GM12878 (cell line): ENCODE measurements around the gene CARD14. TPM values are rescaled to one million over a fixed set of nuclear protein-coding genes. Genes with fewer than 3 reads are reported as not detected.

ENCODE experiments used
- ATAC-seq: fragments of 200-7000 bp; cut with Tn5 transposase; 3 replicates; pipeline ENCODE4 v1.9.1; 2020; ENCODE audit warnings: mild to moderate bottlenecking, moderate library complexity
- BruUV-seq: library from RNA; stranded (reverse); fragments of 400-500 nt; replicated peaks from 2 replicates; lab custom pipeline; 2021; lab: Mats Ljungman, UMichigan
- CTCF ChIA-PET: fragments of 300-600 bp; sonication (Branson Sonifier 250); formaldehyde crosslinking; extraction: SDS; loops from one replicate; lab custom pipeline; 2021; ENCODE audit warnings: inconsistent platforms; lab: Yijun Ruan, JAX
- POLR2A ChIA-PET: fragments of 350-600 bp; formaldehyde crosslinking; extraction: SDS; loops from one replicate; lab custom pipeline; 2021; ENCODE audit warnings: inconsistent platforms; lab: Charles Lee
- RAD21 ChIA-PET: fragments of 300-600 bp; sonication (Branson Sonifier 250); formaldehyde crosslinking; loops from one replicate; lab custom pipeline; 2023; ENCODE audit warnings: antibody characterized with exemption; ENCODE audit not compliant: unreplicated experiment; lab: Charles Lee
- SMC1A ChIA-PET: fragments of 300-600 bp; sonication (Branson Sonifier 250); formaldehyde crosslinking; loops from one replicate; lab custom pipeline; 2023; ENCODE audit not compliant: unreplicated experiment, uncharacterized antibody; lab: Charles Lee
- DNase-seq: peaks from one replicate; pipeline ENCODE4 v3.0.0-alpha.2; 2011; ENCODE audit warnings: low read depth, low spot score
- FAIRE-seq: peaks from 3 replicates; lab custom pipeline; 2011; peaks lifted over from hg19 to GRCh38; lab: Jason Lieb, UNC
- H2AFZ ChIP-seq: 2 replicates; pipeline ENCODE4 v1.6.0; 2011; ENCODE audit warnings: low read depth, low read length, control low read depth; ENCODE audit not compliant: control insufficient read depth
- H3K27ac ChIP-seq: 2 replicates; pipeline ENCODE4 v1.5.1; 2011; ENCODE audit warnings: control low read depth; ENCODE audit not compliant: control insufficient read depth, insufficient read depth
- H3K27me3 ChIP-seq, 2 experiments: replicated peaks in 1 of 2; 2 replicates each; pipeline versions ENCODE4 v1.6.0 to v1.6.1; 2011; ENCODE audit warnings: low read length in 1 of 2; ENCODE audit not compliant: control insufficient read depth in 2 of 2, insufficient read depth in 2 of 2
- H3K36me3 ChIP-seq, 2 experiments: 2 replicates each; pipeline ENCODE4 v1.5.1; 2011; ENCODE audit warnings: low read length in 1 of 2; ENCODE audit not compliant: control insufficient read depth in 2 of 2, insufficient read depth in 2 of 2
- H3K4me1 ChIP-seq: 2 replicates; pipeline ENCODE4 v1.6.1; 2011; ENCODE audit warnings: mild to moderate bottlenecking, low read length, moderate library complexity, mixed read lengths; ENCODE audit not compliant: control insufficient read depth, insufficient read depth
- H3K4me2 ChIP-seq: 2 replicates; pipeline ENCODE4 v1.6.0; 2011; ENCODE audit warnings: control low read depth; ENCODE audit not compliant: control insufficient read depth, insufficient read depth
- H3K4me3 ChIP-seq: fragments of 200-600 bp; sonication (generic); 2 replicates; pipeline ENCODE4 v1.5.1; 2016
- H3K79me2 ChIP-seq: 2 replicates; pipeline ENCODE4 v1.6.0; 2011; ENCODE audit warnings: low read length; ENCODE audit not compliant: control insufficient read depth, insufficient read depth
- H3K9ac ChIP-seq: 2 replicates; pipeline ENCODE4 v1.8.0; 2011; ENCODE audit warnings: low read length, control low read depth, mixed read lengths; ENCODE audit not compliant: control insufficient read depth, insufficient read depth
- H3K9me3 ChIP-seq: replicated peaks from 3 replicates; pipeline ENCODE4 v1.5.1; 2011; ENCODE audit warnings: mild to moderate bottlenecking, low read length; ENCODE audit not compliant: control insufficient read depth, insufficient read depth
- H4K20me1 ChIP-seq: 2 replicates; pipeline ENCODE4 v1.6.0; 2011; ENCODE audit not compliant: control insufficient read depth, insufficient read depth
- CBX5 ChIP-seq: sonication (generic); IDR thresholded peaks from 2 replicates; pipeline ENCODE4 v1.6.1; 2016; ENCODE audit warnings: low read depth, moderate library complexity, mild to moderate bottlenecking, inconsistent platforms
- GATAD2B ChIP-seq: fragments of 450-650 bp; conservative IDR thresholded peaks from 2 replicates; pipeline ENCODE4 v1.6.1; 2017; ENCODE audit warnings: low read depth, mild to moderate bottlenecking, moderate library complexity
- IKZF1 ChIP-seq: fragments of 450-650 bp; conservative IDR thresholded peaks from 2 replicates; pipeline ENCODE4 v1.6.1; 2017; ENCODE audit warnings: antibody characterized with exemption, mild to moderate bottlenecking
- JUNB ChIP-seq: IDR thresholded peaks from 2 replicates; pipeline ENCODE4 v1.6.1; 2016; ENCODE audit warnings: antibody characterized with exemption, mild to moderate bottlenecking
- NRF1 ChIP-seq: conservative IDR thresholded peaks from 2 replicates; pipeline ENCODE4 v1.6.1; 2011; ENCODE audit warnings: mild to moderate bottlenecking, low read depth, low read length, improper control_type of control experiment
- PAX8 ChIP-seq: fragments of 450-650 bp; IDR thresholded peaks from 2 replicates; pipeline ENCODE4 v1.6.1; 2017; ENCODE audit warnings: mild to moderate bottlenecking, moderate library complexity
- PRDM15 ChIP-seq: fragments of 450-650 bp; formaldehyde crosslinking; IDR thresholded peaks from 2 replicates; pipeline ENCODE4 v1.4.0; 2020; ENCODE audit warnings: mild to moderate bottlenecking, moderate library complexity
- RUNX3 ChIP-seq: IDR thresholded peaks from 2 replicates; pipeline ENCODE4 v1.6.1; 2012; ENCODE audit warnings: low read length, inconsistent platforms
- SIN3A ChIP-seq: IDR thresholded peaks from 2 replicates; pipeline ENCODE4 v1.6.1; 2012; ENCODE audit warnings: low read depth, low read length, improper control_type of control experiment
- SP1 ChIP-seq: IDR thresholded peaks from one replicate; pipeline ENCODE4 v1.6.1; 2011; ENCODE audit warnings: low read depth, low read length
- TBL1XR1 ChIP-seq: IDR thresholded peaks from 2 replicates; pipeline ENCODE4 v1.6.1; 2012; ENCODE audit warnings: low read depth, low read length, improper control_type of control experiment
- ZBTB33 ChIP-seq: fragments of 450-650 bp; IDR thresholded peaks from 2 replicates; pipeline ENCODE4 v1.6.1; 2017; ENCODE audit warnings: mild to moderate bottlenecking
- WGBS: methylation state at CpG from one replicate; pipeline ENCODE4 v1.1.6; 2016; ENCODE audit warnings: low lambda C conversion rate; ENCODE audit not compliant: insufficient replicate concordance, insufficient coverage; ENCODE audit errors: missing lambda C conversion rate; 5-methylcytosine and 5-hydroxymethylcytosine counted together
- in situ Hi-C: fragments of 300-500 bp; cut with MboI; formaldehyde crosslinking; loops from 9 replicates; pipeline ENCODE4 v1.14.3; 2018; ENCODE audit warnings: mixed read lengths
- intact Hi-C: fragments of 100-400 bp; cut with micrococcal nuclease; formaldehyde crosslinking; loops from one replicate; pipeline ENCODE4 v1.14.2; 2022; ENCODE audit not compliant: unreplicated experiment
- polyA plus RNA-seq, 11 experiments: library from polyadenylated mRNA; depleted of rRNA in 4 of 11; unstranded in 6 of 11; stranded (reverse) in 5 of 11; fragments of >200 nt; fragmentation: Nextera tagmentation in 4 of 11; fragmentation: Illumina TruSeq in 1 of 11; extraction: Ambion mirVana in 4 of 11; extraction: Trizol in 1 of 11; gene quantifications; 1 replicate in 1 of 11; 2 replicates in 10 of 11; pipeline versions ENCODE4 v1.2.1 to v1.2.3, GENCODE V29; 2011 to 2016; ENCODE audit warnings: inconsistent platforms in 2 of 11, missing spikeins in 2 of 11, low read depth in 1 of 11
- total RNA-seq, 4 experiments: library from RNA; depleted of rRNA in 3 of 4; stranded (reverse); fragments of >200 nt in 3 of 4; fragmentation: Illumina TruSeq in 1 of 4; extraction: Trizol in 1 of 4; gene quantifications; 2 replicates each; pipeline versions ENCODE4 v1.2.1 to v1.2.3, GENCODE V29; 2013 to 2021
- TF ChIP-seq, protein P1 (sequence below): IDR thresholded peaks from 2 replicates; pipeline ENCODE4 v1.6.1; 2011; ENCODE audit warnings: low read depth, low read length, improper control_type of control experiment, borderline replicate concordance

CARD14 gene
- total and polyA plus RNA-seq, 10 of the 15 experiments (the other 5 are each of a cell fraction or from before 2014, with no cell fraction given) = 0.08 to 0.15 TPM; not detected in 8

- POLR2A ChIA-PET = no interaction called here
- no peaks in the 10 kb centered on the region for H3K4me1 ChIP-seq
- no peak overlapping the region for H2AFZ ChIP-seq
- no peak for DNase-seq
- H3K27me3 ChIP-seq = no peaks in the 10 kb centered on the region; a peak in 2 of 4 replicates
- H3K4me2 ChIP-seq = no peak overlapping the region
- no peak for FAIRE-seq
- no peak for TF ChIP-seq JUNB
- no peak for TF ChIP-seq PAX8
- no peak for TF ChIP-seq TBL1XR1
- TF ChIP-seq PRDM15 = no peak
- no peak for TF ChIP-seq SP1
- TF ChIP-seq SIN3A = no peak
- TF ChIP-seq RUNX3 = no peak
- TF ChIP-seq ZBTB33 = no peak
- TF ChIP-seq NRF1 = no peak
- no peak for TF ChIP-seq IKZF1
- no peak for TF ChIP-seq CBX5
- TF ChIP-seq, protein P1, sequence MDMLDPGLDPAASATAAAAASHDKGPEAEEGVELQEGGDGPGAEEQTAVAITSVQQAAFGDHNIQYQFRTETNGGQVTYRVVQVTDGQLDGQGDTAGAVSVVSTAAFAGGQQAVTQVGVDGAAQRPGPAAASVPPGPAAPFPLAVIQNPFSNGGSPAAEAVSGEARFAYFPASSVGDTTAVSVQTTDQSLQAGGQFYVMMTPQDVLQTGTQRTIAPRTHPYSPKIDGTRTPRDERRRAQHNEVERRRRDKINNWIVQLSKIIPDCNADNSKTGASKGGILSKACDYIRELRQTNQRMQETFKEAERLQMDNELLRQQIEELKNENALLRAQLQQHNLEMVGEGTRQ = no peak
- no peak for TF ChIP-seq GATAD2B
- SMC1A ChIA-PET = no interaction called here
- no peaks in the 10 kb centered on the region for H3K9me3 ChIP-seq
- WGBS = 73% methylated on average over 14 of the region's 18 CpGs
- BruUV-seq = no TSS peak
- H4K20me1 ChIP-seq = no peaks in the 10 kb centered on the region
- in situ Hi-C loops (no loop called here), intact Hi-C loops (no loop called here)
- no peak for ATAC-seq
- no peak overlapping the region for H3K27ac ChIP-seq
- H3K79me2 ChIP-seq = no peaks in the 10 kb centered on the region
- CTCF ChIA-PET = interaction anchor here (1.4 to 2.0 kb wide), 2 partner anchors 9 to 86 kb away, joined by 5 read pairs; partner anchors contain the start of gene GAA
- H3K36me3 ChIP-seq = no peaks in the 10 kb centered on the region
- RAD21 ChIA-PET = no interaction called here
- H3K4me3 ChIP-seq = no peak overlapping the region
- no peak overlapping the region for H3K9ac ChIP-seq
Observed at GRCh38 chr17:80187515-80187941, 17.7 kb downstream of the CARD14 start.
